ENCODE results near the gene DCHS2. TPM values are rescaled to one million over a fixed set of nuclear protein-coding genes. Genes with fewer than 3 reads are reported as not detected.

The DCHS2 gene
- total and polyA plus RNA-seq, 2 experiments from 2014 or later = 0.21 to 7.6 TPM

DNA sequence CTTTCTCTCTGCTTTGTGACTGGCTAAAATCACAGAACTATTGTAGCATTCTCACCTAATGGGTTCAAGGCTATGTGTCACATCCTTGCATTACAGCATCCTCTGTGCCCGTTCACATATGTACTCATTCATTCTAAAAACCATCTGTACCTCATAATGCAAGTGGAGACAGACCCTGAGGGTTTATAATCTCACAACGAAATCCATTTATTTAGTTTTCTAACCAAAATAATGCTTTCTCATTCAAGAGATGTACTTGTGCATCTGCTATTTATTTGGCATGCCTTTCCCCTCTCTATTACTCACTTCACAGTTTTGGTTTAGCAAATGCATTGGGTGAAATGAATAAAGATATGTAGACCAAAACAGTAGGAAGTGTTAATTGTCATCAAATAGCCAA lies 261.5 kb downstream of the DCHS2 start:
- no peak overlapping the region for H3K4me3 ChIP-seq
- H3K27ac Mint-ChIP-seq = no peak overlapping the region
- H3K9me3 Mint-ChIP-seq = no peaks in the 10 kb centered on the region
- ATAC-seq = no peak
- no peaks in the 10 kb centered on the region for H3K4me1 ChIP-seq (ENCODE audit: insufficient read depth)
- H3K27ac ChIP-seq (ENCODE audit: low read depth) = no peak overlapping the region
- no peak for DNase-seq (ENCODE audit: low spot score)
- no peak overlapping the region for H3K4me3 Mint-ChIP-seq
- H3K36me3 Mint-ChIP-seq (ENCODE audit: low read depth) = no peaks in the 10 kb centered on the region
- no peak overlapping the region for H2AFZ ChIP-seq
- H3K4me2 ChIP-seq = no peak overlapping the region
- no peaks in the 10 kb centered on the region for H3K9me2 ChIP-seq (ENCODE audit: insufficient read depth)
- H3K4me1 Mint-ChIP-seq = peaks cover 7% of the 10 kb centered on the region
- H3K36me3 ChIP-seq (ENCODE audit: insufficient read depth) = no peaks in the 10 kb centered on the region
- no peaks in the 10 kb centered on the region for H3K27me3 ChIP-seq (ENCODE audit: insufficient read depth)
- TF ChIP-seq NANOG (IDR thresholded peaks at IDR 0.05; ENCODE audit: borderline replicate concordance) (no peak), CREB1 (CRISPR knock-in tag; IDR thresholded peaks at IDR 0.05; ENCODE audit: low read depth) (no peak), POLR2AphosphoS5 (IDR thresholded peaks at IDR 0.05; ENCODE audit: low read depth) (no peak), EZH2 (IDR thresholded peaks at IDR 0.05; ENCODE audit: low read depth, unreplicated experiment) (no peak), JUNB (IDR thresholded peaks at IDR 0.05; ENCODE audit: unreplicated experiment) (no peak), ZNF331 (CRISPR knock-in tag; IDR thresholded peaks at IDR 0.05; ENCODE audit: low read depth) (no peak), EZH2phosphoT487 (IDR thresholded peaks at IDR 0.05; ENCODE audit: unreplicated experiment) (no peak), ZNF114 (CRISPR knock-in tag; IDR thresholded peaks at IDR 0.05) (no peak), STAT1 (IDR thresholded peaks at IDR 0.05; ENCODE audit: unreplicated experiment) (no peak)
- TF ChIP-seq, protein P1, sequence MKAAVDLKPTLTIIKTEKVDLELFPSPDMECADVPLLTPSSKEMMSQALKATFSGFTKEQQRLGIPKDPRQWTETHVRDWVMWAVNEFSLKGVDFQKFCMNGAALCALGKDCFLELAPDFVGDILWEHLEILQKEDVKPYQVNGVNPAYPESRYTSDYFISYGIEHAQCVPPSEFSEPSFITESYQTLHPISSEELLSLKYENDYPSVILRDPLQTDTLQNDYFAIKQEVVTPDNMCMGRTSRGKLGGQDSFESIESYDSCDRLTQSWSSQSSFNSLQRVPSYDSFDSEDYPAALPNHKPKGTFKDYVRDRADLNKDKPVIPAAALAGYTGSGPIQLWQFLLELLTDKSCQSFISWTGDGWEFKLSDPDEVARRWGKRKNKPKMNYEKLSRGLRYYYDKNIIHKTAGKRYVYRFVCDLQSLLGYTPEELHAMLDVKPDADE (IDR thresholded peaks at IDR 0.05) = no peak
- TF ChIP-seq, protein P2, sequence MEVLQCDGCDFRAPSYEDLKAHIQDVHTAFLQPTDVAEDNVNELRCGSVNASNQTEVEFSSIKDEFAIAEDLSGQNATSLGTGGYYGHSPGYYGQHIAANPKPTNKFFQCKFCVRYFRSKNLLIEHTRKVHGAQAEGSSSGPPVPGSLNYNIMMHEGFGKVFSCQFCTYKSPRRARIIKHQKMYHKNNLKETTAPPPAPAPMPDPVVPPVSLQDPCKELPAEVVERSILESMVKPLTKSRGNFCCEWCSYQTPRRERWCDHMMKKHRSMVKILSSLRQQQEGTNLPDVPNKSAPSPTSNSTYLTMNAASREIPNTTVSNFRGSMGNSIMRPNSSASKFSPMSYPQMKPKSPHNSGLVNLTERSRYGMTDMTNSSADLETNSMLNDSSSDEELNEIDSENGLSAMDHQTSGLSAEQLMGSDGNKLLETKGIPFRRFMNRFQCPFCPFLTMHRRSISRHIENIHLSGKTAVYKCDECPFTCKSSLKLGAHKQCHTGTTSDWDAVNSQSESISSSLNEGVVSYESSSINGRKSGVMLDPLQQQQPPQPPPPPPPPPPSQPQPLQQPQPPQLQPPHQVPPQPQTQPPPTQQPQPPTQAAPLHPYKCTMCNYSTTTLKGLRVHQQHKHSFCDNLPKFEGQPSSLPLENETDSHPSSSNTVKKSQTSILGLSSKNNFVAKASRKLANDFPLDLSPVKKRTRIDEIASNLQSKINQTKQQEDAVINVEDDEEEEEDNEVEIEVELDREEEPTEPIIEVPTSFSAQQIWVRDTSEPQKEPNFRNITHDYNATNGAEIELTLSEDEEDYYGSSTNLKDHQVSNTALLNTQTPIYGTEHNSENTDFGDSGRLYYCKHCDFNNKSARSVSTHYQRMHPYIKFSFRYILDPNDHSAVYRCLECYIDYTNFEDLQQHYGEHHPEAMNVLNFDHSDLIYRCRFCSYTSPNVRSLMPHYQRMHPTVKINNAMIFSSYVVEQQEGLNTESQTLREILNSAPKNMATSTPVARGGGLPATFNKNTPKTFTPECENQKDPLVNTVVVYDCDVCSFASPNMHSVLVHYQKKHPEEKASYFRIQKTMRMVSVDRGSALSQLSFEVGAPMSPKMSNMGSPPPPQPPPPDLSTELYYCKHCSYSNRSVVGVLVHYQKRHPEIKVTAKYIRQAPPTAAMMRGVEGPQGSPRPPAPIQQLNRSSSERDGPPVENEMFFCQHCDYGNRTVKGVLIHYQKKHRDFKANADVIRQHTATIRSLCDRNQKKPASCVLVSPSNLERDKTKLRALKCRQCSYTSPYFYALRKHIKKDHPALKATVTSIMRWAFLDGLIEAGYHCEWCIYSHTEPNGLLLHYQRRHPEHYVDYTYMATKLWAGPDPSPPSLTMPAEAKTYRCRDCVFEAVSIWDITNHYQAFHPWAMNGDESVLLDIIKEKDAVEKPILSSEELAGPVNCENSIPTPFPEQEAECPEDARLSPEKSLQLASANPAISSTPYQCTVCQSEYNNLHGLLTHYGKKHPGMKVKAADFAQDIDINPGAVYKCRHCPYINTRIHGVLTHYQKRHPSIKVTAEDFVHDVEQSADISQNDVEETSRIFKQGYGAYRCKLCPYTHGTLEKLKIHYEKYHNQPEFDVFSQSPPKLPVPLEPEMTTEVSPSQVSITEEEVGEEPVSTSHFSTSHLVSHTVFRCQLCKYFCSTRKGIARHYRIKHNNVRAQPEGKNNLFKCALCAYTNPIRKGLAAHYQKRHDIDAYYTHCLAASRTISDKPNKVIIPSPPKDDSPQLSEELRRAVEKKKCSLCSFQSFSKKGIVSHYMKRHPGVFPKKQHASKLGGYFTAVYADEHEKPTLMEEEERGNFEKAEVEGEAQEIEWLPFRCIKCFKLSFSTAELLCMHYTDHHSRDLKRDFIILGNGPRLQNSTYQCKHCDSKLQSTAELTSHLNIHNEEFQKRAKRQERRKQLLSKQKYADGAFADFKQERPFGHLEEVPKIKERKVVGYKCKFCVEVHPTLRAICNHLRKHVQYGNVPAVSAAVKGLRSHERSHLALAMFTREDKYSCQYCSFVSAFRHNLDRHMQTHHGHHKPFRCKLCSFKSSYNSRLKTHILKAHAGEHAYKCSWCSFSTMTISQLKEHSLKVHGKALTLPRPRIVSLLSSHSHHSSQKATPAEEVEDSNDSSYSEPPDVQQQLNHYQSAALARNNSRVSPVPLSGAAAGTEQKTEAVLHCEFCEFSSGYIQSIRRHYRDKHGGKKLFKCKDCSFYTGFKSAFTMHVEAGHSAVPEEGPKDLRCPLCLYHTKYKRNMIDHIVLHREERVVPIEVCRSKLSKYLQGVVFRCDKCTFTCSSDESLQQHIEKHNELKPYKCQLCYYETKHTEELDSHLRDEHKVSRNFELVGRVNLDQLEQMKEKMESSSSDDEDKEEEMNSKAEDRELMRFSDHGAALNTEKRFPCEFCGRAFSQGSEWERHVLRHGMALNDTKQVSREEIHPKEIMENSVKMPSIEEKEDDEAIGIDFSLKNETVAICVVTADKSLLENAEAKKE (CRISPR knock-in tag; IDR thresholded peaks at IDR 0.05) = no peak
- TF ChIP-seq, protein P3, sequence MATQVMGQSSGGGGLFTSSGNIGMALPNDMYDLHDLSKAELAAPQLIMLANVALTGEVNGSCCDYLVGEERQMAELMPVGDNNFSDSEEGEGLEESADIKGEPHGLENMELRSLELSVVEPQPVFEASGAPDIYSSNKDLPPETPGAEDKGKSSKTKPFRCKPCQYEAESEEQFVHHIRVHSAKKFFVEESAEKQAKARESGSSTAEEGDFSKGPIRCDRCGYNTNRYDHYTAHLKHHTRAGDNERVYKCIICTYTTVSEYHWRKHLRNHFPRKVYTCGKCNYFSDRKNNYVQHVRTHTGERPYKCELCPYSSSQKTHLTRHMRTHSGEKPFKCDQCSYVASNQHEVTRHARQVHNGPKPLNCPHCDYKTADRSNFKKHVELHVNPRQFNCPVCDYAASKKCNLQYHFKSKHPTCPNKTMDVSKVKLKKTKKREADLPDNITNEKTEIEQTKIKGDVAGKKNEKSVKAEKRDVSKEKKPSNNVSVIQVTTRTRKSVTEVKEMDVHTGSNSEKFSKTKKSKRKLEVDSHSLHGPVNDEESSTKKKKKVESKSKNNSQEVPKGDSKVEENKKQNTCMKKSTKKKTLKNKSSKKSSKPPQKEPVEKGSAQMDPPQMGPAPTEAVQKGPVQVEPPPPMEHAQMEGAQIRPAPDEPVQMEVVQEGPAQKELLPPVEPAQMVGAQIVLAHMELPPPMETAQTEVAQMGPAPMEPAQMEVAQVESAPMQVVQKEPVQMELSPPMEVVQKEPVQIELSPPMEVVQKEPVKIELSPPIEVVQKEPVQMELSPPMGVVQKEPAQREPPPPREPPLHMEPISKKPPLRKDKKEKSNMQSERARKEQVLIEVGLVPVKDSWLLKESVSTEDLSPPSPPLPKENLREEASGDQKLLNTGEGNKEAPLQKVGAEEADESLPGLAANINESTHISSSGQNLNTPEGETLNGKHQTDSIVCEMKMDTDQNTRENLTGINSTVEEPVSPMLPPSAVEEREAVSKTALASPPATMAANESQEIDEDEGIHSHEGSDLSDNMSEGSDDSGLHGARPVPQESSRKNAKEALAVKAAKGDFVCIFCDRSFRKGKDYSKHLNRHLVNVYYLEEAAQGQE (IDR thresholded peaks at IDR 0.05; ENCODE audit: unreplicated experiment) = no peak
- TF ChIP-seq, protein P4, sequence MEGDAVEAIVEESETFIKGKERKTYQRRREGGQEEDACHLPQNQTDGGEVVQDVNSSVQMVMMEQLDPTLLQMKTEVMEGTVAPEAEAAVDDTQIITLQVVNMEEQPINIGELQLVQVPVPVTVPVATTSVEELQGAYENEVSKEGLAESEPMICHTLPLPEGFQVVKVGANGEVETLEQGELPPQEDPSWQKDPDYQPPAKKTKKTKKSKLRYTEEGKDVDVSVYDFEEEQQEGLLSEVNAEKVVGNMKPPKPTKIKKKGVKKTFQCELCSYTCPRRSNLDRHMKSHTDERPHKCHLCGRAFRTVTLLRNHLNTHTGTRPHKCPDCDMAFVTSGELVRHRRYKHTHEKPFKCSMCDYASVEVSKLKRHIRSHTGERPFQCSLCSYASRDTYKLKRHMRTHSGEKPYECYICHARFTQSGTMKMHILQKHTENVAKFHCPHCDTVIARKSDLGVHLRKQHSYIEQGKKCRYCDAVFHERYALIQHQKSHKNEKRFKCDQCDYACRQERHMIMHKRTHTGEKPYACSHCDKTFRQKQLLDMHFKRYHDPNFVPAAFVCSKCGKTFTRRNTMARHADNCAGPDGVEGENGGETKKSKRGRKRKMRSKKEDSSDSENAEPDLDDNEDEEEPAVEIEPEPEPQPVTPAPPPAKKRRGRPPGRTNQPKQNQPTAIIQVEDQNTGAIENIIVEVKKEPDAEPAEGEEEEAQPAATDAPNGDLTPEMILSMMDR (conservative IDR thresholded peaks at IDR 0.05; ENCODE audit: low read depth in 2 of 2) = no peak
- no peaks in the 10 kb centered on the region for H3F3A ChIP-seq (replicated peaks; ENCODE audit: low read depth)
- no peaks in the 10 kb centered on the region for H3K79me2 ChIP-seq (replicated peaks; ENCODE audit: insufficient read depth)
- H4K20me1 ChIP-seq (replicated peaks; ENCODE audit: insufficient read depth) = no peaks in the 10 kb centered on the region
- no peaks in the 10 kb centered on the region for H3K27me3 Mint-ChIP-seq (ENCODE audit: insufficient read depth, low read depth, poor library complexity)

Measured in GM23338 (cell line).